Esophagus (tissue), 2 donors: ENCODE results near the gene DOCK6. TPM values are rescaled to one million over a fixed set of nuclear protein-coding genes. Genes with fewer than 3 reads are reported as not detected.
"Not testable (repeated sequence)": the region's sequence is repeated elsewhere in the genome, so short reads cannot be mapped to it uniquely, and the experiment has no call there.

ENCODE experiments used
- H3K27ac ChIP-seq, 2 donors: one replicate each; pipeline ENCODE4 v1.5.1; 2013; ENCODE audit warnings: low read depth in 2 of 2, mild to moderate bottlenecking in 2 of 2, inconsistent platforms in 1 of 2, low read length in 1 of 2, moderate library complexity in 1 of 2
- H3K27me3 ChIP-seq, 2 donors: one replicate each; pipeline ENCODE4 v1.6.1; 2013; ENCODE audit warnings: low read length in 2 of 2, control low read depth in 1 of 2, mild to moderate bottlenecking in 1 of 2; ENCODE audit not compliant: insufficient read depth in 2 of 2, control insufficient read depth in 1 of 2
- H3K36me3 ChIP-seq, 2 donors: one replicate each; pipeline ENCODE4 v1.6.1; 2013; ENCODE audit warnings: low read length in 1 of 2; ENCODE audit not compliant: control insufficient read depth in 2 of 2, insufficient read depth in 2 of 2
- H3K4me1 ChIP-seq, 2 donors: one replicate each; pipeline ENCODE4 v1.6.1; 2013; ENCODE audit warnings: low read length in 1 of 2; ENCODE audit not compliant: control insufficient read depth in 2 of 2, insufficient read depth in 2 of 2
- H3K4me3 ChIP-seq, 2 donors: one replicate each; pipeline ENCODE4 v1.5.1; 2013; ENCODE audit warnings: low read length in 2 of 2, mild to moderate bottlenecking in 2 of 2, low read depth in 1 of 2, moderate library complexity in 1 of 2
- H3K9me3 ChIP-seq, 2 donors: one replicate each; pipeline ENCODE4 v1.6.1; 2013; ENCODE audit warnings: mild to moderate bottlenecking in 2 of 2, low read depth in 1 of 2, low read length in 1 of 2, moderate library complexity in 1 of 2; ENCODE audit not compliant: control insufficient read depth in 2 of 2, insufficient read depth in 1 of 2
- WGBS, 2 donors: extraction: QIAGEN DNeasy Blood & Tissue Kit; methylation state at CpG; one replicate each; pipeline ENCODE4 v1.1.7; 2013; 5-methylcytosine and 5-hydroxymethylcytosine counted together
- polyA plus RNA-seq, 2 donors: library from polyadenylated mRNA; stranded (reverse); fragments of 200-250 nt; gene quantifications; one replicate each; pipeline ENCODE4 v1.2.3, GENCODE V29; 2013
- donor health status: healthy with polysubstance abuse.
- donor health status: Bipolar disorder and iron deficiency.

The DOCK6 gene
- polyA plus RNA-seq, 2 donors = 25.8 to 53.5 TPM

- H3K4me1 ChIP-seq, H3K9me3 ChIP-seq, H3K4me3 ChIP-seq, H3K27me3 ChIP-seq, H3K36me3 ChIP-seq: not testable (repeated sequence)
- 87 to 95% methylated on average over 2 of the region's 2 CpGs for WGBS, 2 donors
- peak overlapping the region; percentile 53 to 61 for H3K27ac ChIP-seq
Observed at GRCh38 chr19:11160440-11160768, 101.9 kb downstream of the DOCK6 start.

GRCh38 chr19:11159598-11160439, 102.5 kb downstream of the DOCK6 start:
- H3K4me1 ChIP-seq = peaks cover 0 to 2% of the 10 kb centered on the region in 2 donors
- peaks cover 0 to 2% of the 10 kb centered on the region in 2 donors for H3K36me3 ChIP-seq
- H3K4me3 ChIP-seq = no peak overlapping the region
- H3K27ac ChIP-seq = peak overlapping the region; percentile 53 to 61
- H3K27me3 ChIP-seq = no peaks in the 10 kb centered on the region
- 55 to 58% methylated on average over 16 of the region's 16 CpGs for WGBS, 2 donors
- no peaks in the 10 kb centered on the region for H3K9me3 ChIP-seq

DNA sequence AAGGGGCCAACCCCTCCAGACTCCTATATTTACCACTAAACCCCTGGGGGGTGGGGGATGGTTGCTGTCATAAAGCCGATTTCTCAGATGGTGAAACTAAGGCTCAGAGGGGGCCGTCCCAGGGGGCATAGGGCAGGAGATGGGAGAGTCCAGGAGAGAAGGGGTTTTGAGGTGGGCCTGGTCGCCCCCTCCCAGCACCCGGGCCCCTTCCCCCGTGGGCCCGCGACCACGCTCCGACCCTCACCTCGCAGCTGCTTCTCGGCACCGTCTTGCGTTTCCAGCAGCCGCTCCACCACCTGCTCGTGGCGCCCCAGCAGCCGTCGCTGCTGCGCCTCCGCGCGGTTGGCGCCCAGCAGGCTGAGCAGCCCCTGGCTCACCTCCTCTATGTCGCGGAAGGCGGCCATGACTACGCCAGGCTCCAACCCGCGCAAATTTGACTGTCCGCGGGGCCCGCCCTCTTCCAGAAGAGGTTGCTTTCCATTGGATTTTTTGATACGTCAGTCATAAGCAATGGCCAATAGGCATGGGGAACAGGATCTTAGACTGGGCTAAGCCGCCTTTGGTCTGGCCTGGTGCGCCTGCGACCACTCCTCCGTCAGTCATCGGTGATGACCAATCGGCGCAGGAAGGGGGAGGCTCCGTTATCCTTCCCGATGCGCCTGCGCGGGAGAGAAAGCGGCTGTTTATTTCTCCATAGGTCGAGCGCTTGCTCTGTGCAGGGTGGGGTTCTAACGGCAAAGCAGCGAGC, 106.8 kb downstream of the DOCK6 start, which contains the start of gene SPC24:
SPC24 (minus strand) TSS at position 410 of the 748 bp plus-strand sequence; CDS start at position 404, 6 bp downstream.
- Histone ChIP-seq H3K27me3 (no peaks in the 10 kb centered on the region), H3K36me3 (no peaks in the 10 kb centered on the region), H3K4me3 (peak within 1 kb of the TSS; percentile 60 to 71), H3K9me3 (no peaks in the 10 kb centered on the region), H3K4me1 (peaks cover 2 to 3% of the 10 kb centered on the region in 2 donors), H3K27ac (peak within 1 kb of the TSS; percentile 26 to 73)
- WGBS, 2 donors = 0% methylated on average over 49 to 50 of the region's 50 CpGs

- Histone ChIP-seq H3K9me3 (no peaks in the 10 kb centered on the region), H3K27me3 (no peaks in the 10 kb centered on the region), H3K27ac (peak overlapping the region in 1 of 2 donors; percentile 10), H3K36me3 (no peaks in the 10 kb centered on the region), H3K4me3 (peak overlapping the region in 1 of 2 donors; percentile 60), H3K4me1 (peaks cover 2 to 3% of the 10 kb centered on the region in 2 donors)
- WGBS, 2 donors = 42% methylated on average over 6 of the region's 6 CpGs
Observed at GRCh38 chr19:11154683-11155047, 107.7 kb downstream of the DOCK6 start.

- no peak overlapping the region for H3K4me3 ChIP-seq
- WGBS, 2 donors = 51 to 52% methylated on average over 11 of the region's 11 CpGs
- H3K36me3 ChIP-seq = no peaks in the 10 kb centered on the region
- H3K9me3 ChIP-seq = no peaks in the 10 kb centered on the region
- H3K4me1 ChIP-seq = peaks cover 2 to 6% of the 10 kb centered on the region in 2 donors
- peak overlapping the region; percentile 61 to 81 for H3K27ac ChIP-seq
- H3K27me3 ChIP-seq = no peaks in the 10 kb centered on the region
Observed at GRCh38 chr19:11152318-11153062, 109.8 kb downstream of the DOCK6 start.

DNA sequence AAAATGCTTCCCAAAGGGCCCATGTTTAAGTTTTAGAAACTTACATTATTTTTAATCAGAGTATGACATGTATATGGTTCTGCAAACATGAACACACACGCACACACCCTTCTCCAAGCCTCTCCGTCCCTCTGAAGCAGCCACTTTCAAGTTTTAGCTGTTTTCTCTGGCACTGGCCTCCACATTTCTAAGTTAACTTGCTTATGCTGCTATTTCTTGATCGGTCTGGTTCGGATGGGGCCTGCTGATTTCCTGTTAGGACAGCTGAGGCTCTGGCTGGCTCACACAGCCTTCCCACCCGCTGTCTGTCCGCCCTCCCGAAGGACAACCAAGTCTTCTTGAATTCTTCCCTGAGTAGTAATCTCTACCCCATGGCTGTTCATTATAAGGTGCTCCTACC, 111.1 kb downstream of the DOCK6 start:
- WGBS, 2 donors = 47 to 60% methylated on average over 7 of the region's 7 CpGs
- peaks cover 2 to 6% of the 10 kb centered on the region in 2 donors for H3K4me1 ChIP-seq
- H3K27ac ChIP-seq = peak overlapping the region in 1 of 2 donors; percentile 34

More for the DNA sequence above, 111.1 kb downstream of the DOCK6 start:
- Histone ChIP-seq H3K4me3 (no peak overlapping the region), H3K27me3 (no peaks in the 10 kb centered on the region), H3K36me3 (no peaks in the 10 kb centered on the region), H3K9me3 (no peaks in the 10 kb centered on the region)

Other genes starting within 250 kb of the DOCK6 start
- 10 to 100 TPM; 51.9 to 66.7 TPM for gene LDLR, start 173.1 kb downstream of the DOCK6 start, polyA plus RNA-seq
- gene SPC24, start 106.7 kb downstream of the DOCK6 start, polyA plus RNA-seq = 10 to 100 TPM in 1 of 2 donors, 1 to 10 TPM in 1; 3.7 to 11.4 TPM
- 10 to 100 TPM; 33.1 to 53.9 TPM for gene KANK2, start 65.0 kb downstream of the DOCK6 start, polyA plus RNA-seq
- gene ANGPTL8, start 22.9 kb downstream of the DOCK6 start, polyA plus RNA-seq = under 1 TPM in 1 of 2 donors, not detected in 1; 0.15 TPM
- gene TSPAN16, start 33.6 kb upstream of the DOCK6 start, polyA plus RNA-seq = not detected
- gene RAB3D, start 77.1 kb upstream of the DOCK6 start, polyA plus RNA-seq = 10 to 100 TPM; 21.7 to 25.7 TPM
- gene TMEM205, start 83.7 kb upstream of the DOCK6 start, polyA plus RNA-seq = 10 to 100 TPM; 39.8 to 67.1 TPM
- gene CCDC159, start 84.0 kb upstream of the DOCK6 start, polyA plus RNA-seq = 10 to 100 TPM; 22.5 to 47.6 TPM
- gene PLPPR2, start 92.9 kb upstream of the DOCK6 start, polyA plus RNA-seq = 1 to 10 TPM; 7.3 to 8.6 TPM
- gene SWSAP1, start 112.1 kb upstream of the DOCK6 start, polyA plus RNA-seq = 1 to 10 TPM; 2.2 to 2.8 TPM
- 1 to 10 TPM; 1.2 to 1.4 TPM for gene EPOR, start 121.8 kb upstream of the DOCK6 start, polyA plus RNA-seq
- 1 to 10 TPM in 1 of 2 donors, under 1 TPM in 1; 0.87 to 3.6 TPM for gene RGL3, start 156.8 kb upstream of the DOCK6 start, polyA plus RNA-seq
- under 1 TPM; 0.06 to 0.20 TPM for gene ODAD3, start 172.6 kb upstream of the DOCK6 start, polyA plus RNA-seq
- 10 to 100 TPM; 76.7 to 86.9 TPM for gene PRKCSH, start 173.1 kb upstream of the DOCK6 start, polyA plus RNA-seq
- not detected for gene ELAVL3, start 218.5 kb upstream of the DOCK6 start, polyA plus RNA-seq
- gene ZNF653, start 243.3 kb upstream of the DOCK6 start, polyA plus RNA-seq = 1 to 10 TPM; 6.2 to 9.2 TPM